Adrenal gland (tissue), 5 donors: Measurements from ENCODE around the gene AXL.

Experiments
- POLR2A ChIP-seq, 2 donors: fragments of 450-650 bp; IDR thresholded peaks; one replicate each; pipeline ENCODE4 v1.6.1; 2017; ENCODE audit warnings: antibody characterized with exemption in 2 of 2, mild to moderate bottlenecking in 2 of 2, moderate library complexity in 1 of 2
- TF ChIP-seq, protein P1 (sequence below), 6 experiments: fragments of 450-650 bp in 4 of 6; fragments of 200-600 bp in 2 of 6; sonication (generic) in 1 of 6; IDR thresholded peaks; 1 replicate in 5 of 6; 2 replicates in 1 of 6; pipeline versions ENCODE4 v1.5.1 to v1.8.0; 2016 to 2021; ENCODE audit warnings: antibody characterized with exemption in 6 of 6, mild to moderate bottlenecking in 2 of 6, moderate library complexity in 1 of 6
- donor health status: DM: no; HTN: no; CAD: no.

- TF ChIP-seq, protein P1, sequence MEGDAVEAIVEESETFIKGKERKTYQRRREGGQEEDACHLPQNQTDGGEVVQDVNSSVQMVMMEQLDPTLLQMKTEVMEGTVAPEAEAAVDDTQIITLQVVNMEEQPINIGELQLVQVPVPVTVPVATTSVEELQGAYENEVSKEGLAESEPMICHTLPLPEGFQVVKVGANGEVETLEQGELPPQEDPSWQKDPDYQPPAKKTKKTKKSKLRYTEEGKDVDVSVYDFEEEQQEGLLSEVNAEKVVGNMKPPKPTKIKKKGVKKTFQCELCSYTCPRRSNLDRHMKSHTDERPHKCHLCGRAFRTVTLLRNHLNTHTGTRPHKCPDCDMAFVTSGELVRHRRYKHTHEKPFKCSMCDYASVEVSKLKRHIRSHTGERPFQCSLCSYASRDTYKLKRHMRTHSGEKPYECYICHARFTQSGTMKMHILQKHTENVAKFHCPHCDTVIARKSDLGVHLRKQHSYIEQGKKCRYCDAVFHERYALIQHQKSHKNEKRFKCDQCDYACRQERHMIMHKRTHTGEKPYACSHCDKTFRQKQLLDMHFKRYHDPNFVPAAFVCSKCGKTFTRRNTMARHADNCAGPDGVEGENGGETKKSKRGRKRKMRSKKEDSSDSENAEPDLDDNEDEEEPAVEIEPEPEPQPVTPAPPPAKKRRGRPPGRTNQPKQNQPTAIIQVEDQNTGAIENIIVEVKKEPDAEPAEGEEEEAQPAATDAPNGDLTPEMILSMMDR (IDR thresholded peaks at IDR 0.05), result no peak
- no peak for TF ChIP-seq POLR2A (IDR thresholded peaks at IDR 0.05)
These were observed 13.7 kb downstream of the AXL start for GRCh38 chr19:41232686-41233085.
